HG02981 (cell line): ENCODE measurements around the gene MYLK3.
"Not testable (repeated sequence)": the region's sequence is repeated elsewhere in the genome, so short reads cannot be mapped to it uniquely, and the experiment has no call there.

Experiments used
- ATAC-seq: cut with Tn5 transposase; IDR thresholded peaks from one replicate; pipeline ENCODE4 v1.9.1; 2021; ENCODE audit warnings: mild to moderate bottlenecking, moderate library complexity; ENCODE audit not compliant: unreplicated experiment

Gene MYLK3

DNA sequence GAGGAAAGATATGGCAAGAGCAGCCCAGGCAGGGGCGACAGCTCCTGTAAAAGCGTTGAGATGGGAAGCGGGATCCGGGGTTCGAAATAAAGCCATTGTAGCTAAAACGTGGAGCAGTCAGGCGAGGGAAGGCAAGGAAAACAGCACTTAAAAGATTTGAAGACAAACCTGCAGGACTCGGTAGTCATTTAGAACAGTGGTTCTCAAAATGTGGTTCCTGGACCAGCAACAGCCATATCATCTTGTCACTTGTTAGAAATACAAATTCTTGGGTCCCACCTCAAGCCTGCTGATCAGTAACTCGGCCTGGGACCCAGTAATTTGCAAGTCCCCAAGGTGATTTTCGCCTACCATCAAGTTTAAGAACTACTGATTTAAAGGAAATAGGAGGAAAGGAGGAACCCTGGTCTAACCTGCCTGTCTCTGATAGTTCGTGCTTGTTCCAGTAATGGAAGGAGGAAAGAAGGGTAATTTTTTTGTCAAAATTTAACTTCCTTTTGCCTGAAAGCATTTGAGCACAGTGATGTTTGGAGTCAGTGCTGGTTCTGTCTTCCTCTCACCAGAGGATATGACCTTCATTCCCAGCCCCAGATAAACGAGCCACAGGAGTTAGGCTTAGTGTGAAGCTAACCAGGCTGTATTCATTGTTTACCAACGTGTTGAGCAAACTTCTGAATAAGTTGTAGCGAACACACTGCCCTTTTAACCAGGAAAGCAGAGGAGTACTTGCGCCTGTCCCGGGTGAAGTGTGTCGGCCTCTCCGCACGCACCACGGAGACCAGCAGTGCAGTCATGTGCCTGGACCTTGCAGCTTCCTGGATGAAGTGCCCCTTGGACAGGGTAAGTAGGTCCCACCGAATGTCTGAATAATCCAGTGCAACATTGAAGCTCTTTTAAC is 57.6 kb downstream of the MYLK3 start:
- ATAC-seq, result no peak

DNA sequence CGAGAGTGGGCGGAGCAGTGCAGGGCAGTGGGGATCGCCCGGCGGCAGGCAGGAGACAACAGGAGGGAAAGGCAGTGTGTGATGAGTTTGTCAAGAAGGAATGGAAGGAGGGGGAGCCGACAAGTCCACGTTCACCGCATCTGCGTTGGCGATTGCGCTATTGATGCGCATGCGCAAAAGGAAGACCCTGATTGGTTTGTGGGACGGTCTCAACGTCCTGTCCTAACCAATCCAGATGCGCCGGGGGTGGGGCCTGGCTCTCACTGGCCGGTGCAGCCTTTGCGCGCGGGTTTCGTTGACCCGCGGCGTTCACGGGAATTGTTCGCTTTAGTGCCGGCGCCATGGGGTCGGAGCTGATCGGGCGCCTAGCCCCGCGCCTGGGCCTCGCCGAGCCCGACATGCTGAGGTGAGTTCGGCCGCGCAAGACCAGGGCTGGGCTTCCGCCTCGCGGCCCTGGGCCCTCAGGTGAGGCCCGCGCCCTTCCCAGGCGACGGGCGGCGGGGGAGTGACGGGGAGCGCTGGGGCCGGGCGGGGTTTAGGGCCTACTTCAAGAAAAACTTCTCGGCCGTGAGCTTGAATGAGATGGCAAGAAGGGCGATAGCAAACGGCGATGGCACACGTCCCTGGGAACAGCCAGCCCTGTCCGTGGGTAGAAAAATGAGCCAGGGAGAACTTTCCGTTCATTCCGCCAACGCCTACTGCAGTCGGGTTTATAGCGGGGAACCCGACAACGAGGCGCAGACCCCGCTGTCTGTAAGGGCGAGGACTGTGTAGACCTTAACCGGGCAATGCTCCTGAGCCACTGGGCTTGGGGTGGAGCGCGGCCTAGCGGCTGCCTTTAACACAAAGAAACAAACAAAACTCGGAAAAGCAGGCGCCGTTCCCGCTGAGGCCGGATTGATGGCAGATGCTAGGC is 58.5 kb downstream of the MYLK3 start, which contains the start of gene ORC6:
Gene ORC6 (plus strand): TSS at position 295 of the 916 bp plus-strand sequence. CDS start 47 bp downstream, at position 342.
- ATAC-seq, result peak; percentile 60

DNA sequence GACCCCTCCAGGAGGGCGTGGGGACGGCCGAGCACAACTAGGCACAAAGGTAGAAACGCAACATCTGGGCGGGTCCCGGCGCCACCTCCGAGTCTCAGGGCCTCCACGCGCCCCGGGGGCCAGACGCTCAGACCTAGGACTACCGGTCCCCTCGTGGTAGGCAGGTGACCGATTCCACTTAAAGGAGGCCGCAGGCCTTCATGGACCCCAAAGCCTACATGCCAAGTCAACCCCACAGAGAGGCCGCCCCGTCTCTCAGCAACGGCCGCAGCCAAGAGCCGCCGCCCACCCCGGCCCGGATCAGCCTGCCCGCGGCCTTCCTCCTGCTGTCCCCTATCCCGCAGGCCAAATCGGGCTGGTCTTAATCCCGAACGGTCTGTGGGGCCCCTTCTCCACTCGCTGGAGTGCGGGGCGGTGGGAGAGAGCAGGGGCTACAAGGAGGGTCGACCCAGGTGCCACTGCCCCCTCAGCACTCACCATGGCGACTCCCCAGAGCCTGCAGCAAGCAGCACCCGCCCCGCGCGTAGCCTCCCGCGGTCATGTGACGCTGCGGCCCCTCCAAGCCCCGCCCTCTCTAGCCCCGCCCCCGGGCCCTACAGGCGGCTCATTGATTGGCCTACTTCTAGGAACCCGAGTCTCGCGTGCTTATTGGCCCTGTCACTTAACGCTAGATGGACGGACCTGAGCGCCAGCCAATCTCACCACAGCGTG is 59.3 kb downstream of the MYLK3 start, which contains the start of gene VPS35:
Gene VPS35 (minus strand): TSS at position 525 of the 711 bp plus-strand sequence. CDS start 45 bp downstream, at position 480.
- peak; percentile 81 for ATAC-seq

DNA sequence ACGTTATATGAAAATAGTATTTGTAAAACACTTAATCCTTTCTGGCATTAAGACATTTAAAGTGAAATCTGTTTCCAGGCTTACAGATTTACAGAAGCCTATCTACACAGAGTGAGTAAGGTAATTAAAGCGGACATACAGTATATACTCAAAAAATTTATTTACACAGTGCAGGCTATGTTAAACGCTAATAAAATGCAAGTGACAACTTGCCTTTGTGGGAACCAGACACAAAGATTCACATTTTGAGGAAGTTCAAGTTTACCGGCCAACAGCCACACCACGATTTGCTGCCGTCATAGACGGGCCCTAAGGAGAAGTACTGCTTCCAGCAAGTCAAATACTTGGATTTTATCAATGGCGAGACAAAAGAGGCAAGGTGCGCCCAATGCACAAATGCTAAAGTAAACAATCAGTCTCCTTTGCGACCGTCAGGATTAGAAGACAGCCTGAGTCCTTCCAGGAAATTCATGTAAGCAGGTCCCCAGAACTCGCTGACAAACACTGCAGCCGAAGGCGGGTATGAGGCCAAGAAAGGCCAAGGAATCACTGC is 60.0 kb downstream of the MYLK3 start:
- ATAC-seq, result no peak

DNA sequence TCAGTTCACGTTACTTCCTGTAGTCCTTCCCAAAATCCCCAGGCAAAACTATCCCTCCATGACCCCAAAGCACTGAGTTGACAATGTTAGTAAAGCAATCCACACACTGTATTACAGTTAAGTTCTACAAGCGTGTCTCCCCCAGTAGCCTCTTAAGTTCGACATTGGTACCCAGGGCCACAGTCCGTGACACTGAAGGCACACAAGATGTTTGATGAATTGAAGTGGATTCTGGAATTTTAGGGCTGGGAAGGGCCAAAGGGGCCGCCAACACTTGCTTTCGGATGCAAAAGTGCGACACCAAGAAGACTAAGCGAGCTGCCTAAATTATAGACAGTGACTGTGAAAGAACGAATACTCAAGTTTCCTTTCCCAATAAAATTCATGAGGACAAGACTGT is 60.7 kb downstream of the MYLK3 start:
- ATAC-seq, result no peak

DNA sequence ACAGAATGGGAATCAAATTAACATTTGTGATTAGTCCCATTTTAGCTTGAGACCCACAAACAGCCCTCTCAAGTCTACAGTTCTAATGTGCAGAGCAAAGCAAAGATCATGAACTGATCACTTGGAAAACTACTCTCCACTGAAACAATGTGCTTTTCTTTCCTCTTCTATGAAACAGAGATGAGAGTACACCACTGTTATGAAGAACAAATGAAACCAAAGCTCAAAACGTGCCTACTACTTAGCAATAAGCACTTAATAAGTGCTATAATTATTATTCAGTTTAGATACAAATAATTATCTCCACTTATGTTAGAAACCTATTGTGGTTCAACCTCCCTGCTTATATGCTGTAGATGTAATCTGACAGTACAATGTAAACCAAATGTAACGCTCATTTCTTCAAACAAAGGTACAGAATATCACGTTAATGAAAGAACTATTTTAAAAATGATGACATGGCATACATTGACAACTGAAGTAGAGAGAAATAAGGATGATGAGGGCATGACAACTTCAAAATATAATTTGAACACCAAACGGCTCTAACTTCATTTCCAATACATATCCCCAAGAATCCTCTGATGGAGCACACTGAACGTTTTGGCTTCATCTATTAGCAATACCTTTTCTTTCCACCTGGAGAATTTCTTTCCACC is 61.2 kb downstream of the MYLK3 start:
- no peak for ATAC-seq

DNA sequence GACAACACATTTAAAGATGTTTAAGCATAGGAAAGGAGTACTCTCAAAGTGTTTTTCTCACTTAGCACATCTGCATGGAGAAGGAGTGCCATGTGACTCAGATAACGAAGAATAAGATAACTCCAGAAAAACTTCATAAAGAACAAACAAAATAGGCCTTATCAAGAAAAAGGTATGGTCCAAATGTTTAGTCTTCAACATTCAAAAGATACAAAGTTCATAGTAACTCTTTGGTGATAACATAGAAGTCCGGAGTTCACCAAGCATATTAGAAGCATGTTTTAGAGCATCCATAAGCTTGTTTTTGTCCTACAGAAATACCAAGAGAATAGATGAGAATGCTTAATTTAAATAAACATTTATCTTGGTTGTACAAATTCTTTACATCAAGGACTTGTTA is 66.3 kb downstream of the MYLK3 start:
- not testable (repeated sequence) for ATAC-seq

DNA sequence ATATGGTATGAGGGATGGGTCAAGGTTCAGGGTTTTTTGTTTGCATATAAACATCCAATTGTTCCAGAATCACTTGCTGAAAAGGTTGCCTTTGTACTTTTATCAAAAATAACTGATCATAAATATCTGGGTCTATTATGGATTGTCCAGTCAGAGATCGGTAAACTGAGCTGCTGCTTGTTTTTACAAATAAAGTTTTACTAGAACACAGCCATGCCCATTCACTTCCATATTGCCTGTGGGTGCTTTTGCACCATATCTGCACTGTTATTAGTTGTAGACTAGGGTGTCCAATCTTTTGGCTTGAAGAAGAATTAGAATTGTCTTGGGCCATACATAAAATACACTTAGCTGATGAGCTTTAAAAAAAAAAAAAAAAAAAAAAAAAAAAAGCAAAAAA is 70.2 kb downstream of the MYLK3 start:
- ATAC-seq, result not testable (repeated sequence)

DNA sequence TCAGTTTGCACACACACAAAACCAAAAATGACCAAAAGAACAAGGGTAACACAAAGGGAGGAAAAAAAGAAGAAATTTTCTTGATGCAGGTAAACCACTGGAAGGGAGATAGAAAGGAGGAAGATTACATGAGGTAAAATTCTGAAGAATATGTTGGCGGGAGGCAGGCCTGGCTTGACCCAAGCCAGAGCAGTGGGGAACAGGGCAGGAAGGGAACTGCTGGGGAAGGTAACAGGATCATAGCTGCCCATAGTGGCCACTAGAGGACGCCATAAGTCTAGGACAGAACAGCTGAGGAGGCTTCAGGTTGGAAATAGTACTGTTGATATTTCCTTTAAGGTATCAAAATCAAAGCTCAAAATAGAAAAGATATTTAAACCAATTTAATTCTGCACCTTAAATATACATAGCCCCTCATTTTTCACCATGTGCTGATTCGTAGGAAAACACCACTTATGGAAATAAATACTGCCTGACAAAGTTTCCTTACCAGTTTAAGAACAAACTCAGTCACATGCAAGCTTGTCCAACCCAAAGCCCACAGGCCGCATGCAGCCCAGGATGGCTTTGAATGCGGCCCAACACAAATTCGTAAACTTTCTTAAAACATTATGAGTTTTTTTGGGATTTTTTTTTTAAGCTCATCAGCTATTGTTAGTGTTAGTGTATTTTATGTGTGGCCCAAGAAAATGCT is 74.7 kb downstream of the MYLK3 start:
- peak; percentile 78 for ATAC-seq

DNA sequence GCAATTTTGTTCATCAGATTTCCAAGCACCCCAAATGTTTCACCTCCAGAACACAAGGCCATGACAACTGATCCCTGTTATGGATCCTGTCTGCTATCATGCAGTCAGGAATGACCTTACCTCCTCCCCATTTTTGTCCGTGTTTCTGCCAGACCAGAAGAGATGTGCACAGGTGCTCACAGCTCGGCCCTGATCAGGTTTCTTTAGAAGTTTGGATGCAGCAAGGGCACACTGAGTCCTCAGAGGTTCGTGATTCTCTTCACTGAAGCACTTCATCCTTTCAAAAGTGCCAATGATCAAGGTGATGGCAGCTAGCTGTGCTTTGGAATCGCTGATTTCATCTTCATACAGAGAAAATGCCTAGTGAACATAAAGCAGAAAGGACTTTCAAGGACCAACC is 86.0 kb downstream of the MYLK3 start:
- no peak for ATAC-seq

DNA sequence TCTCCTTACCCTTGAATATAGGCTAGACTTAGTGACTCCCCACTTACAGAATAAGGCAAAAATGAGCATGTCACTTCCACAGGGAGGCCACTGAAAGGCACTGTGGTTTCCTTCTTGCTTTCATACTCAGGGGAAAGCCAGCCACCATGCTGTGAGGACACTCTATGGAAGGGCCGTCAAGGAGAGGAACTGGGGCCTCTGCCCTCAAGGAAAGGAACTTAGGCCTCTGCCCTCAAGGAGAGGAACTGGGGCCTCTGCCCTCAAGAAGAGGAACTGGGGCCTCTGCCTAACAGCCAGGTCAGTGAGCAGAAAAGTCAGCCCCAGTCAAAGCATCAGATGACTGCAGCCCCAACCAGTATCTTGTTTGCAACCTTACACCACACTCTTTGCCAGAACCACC is 89.2 kb downstream of the MYLK3 start:
- ATAC-seq, result peak; percentile 94
